Measurements from ENCODE around the gene SOBP.

SOBP gene

GRCh38 chr6:107594736-107595135 lies 104.8 kb downstream of the SOBP start:
- H3K9me3 ChIP-seq (ENCODE audit: control insufficient read depth in 1 of 2, low read length in 2 of 2) = no peaks in the 10 kb centered on the region
- H3K27ac ChIP-seq (ENCODE audit: low read depth, low read length) = no peak overlapping the region
- H3K27me3 ChIP-seq (ENCODE audit: control insufficient read depth in 1 of 2, insufficient read depth in 2 of 2, low read length in 2 of 2) = no peaks in the 10 kb centered on the region
- no peak overlapping the region for H3K9ac ChIP-seq (ENCODE audit: low read depth in 1 of 2, low read length in 2 of 2)
- no peak overlapping the region for H3K4me3 ChIP-seq (ENCODE audit: low read depth in 1 of 2, low read length in 2 of 2)
- H3K36me3 ChIP-seq (ENCODE audit: control insufficient read depth in 1 of 2, insufficient read depth in 2 of 2, low read length in 2 of 2) = no peaks in the 10 kb centered on the region
- peaks cover 0 to 9% of the 10 kb centered on the region in 2 donors for H3K4me1 ChIP-seq (ENCODE audit: control insufficient read depth in 1 of 2, insufficient read depth in 2 of 2, low read length in 2 of 2)

- no peak overlapping the region for H3K9ac ChIP-seq (ENCODE audit: low read depth in 1 of 2, low read length in 2 of 2)
- no peaks in the 10 kb centered on the region for H3K9me3 ChIP-seq (ENCODE audit: control insufficient read depth in 1 of 2, low read length in 2 of 2)
- H3K4me3 ChIP-seq (ENCODE audit: low read depth in 1 of 2, low read length in 2 of 2) = no peak overlapping the region
- H3K36me3 ChIP-seq (ENCODE audit: control insufficient read depth in 1 of 2, insufficient read depth in 2 of 2, low read length in 2 of 2) = no peaks in the 10 kb centered on the region
- H3K27me3 ChIP-seq (ENCODE audit: control insufficient read depth in 1 of 2, insufficient read depth in 2 of 2, low read length in 2 of 2) = no peaks in the 10 kb centered on the region
- H3K4me1 ChIP-seq (ENCODE audit: control insufficient read depth in 1 of 2, insufficient read depth in 2 of 2, low read length in 2 of 2) = peaks cover 0 to 7% of the 10 kb centered on the region in 2 donors
- no peak overlapping the region for H3K27ac ChIP-seq (ENCODE audit: low read depth, low read length)
Observed at GRCh38 chr6:107598091-107598490, 108.2 kb downstream of the SOBP start.

GRCh38 chr6:107599043-107599442 lies 109.1 kb downstream of the SOBP start:
- no peaks in the 10 kb centered on the region for H3K9me3 ChIP-seq (ENCODE audit: control insufficient read depth in 1 of 2, low read length in 2 of 2)

DNA sequence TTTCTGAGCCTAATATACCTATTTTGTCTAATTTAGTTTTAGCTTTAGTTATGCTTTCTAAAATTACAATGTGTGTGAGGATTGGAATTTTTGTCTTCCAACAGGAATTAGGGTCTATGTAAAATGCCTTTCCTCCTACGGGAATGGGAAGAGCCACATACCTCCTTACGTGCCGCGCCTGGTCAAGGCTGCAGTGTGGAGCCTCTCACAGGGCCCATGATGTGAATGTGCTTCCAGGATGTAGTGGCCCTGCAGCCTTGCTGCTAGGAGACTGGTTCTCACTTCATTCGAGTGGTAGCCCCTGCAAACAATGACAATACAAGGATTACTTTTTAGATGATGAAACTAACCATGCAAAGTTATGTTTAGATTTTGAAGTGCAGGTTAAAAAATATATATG lies 110.2 kb downstream of the SOBP start:
- Histone ChIP-seq H3K36me3 (ENCODE audit: control insufficient read depth in 1 of 2, insufficient read depth in 2 of 2, low read length in 2 of 2) (no peaks in the 10 kb centered on the region), H3K9me3 (ENCODE audit: control insufficient read depth in 1 of 2, low read length in 2 of 2) (no peaks in the 10 kb centered on the region), H3K27ac (ENCODE audit: low read depth, low read length) (no peak overlapping the region), H3K4me3 (ENCODE audit: low read depth in 1 of 2, low read length in 2 of 2) (no peak overlapping the region), H3K27me3 (ENCODE audit: control insufficient read depth in 1 of 2, insufficient read depth in 2 of 2, low read length in 2 of 2) (no peaks in the 10 kb centered on the region), H3K9ac (ENCODE audit: low read depth in 1 of 2, low read length in 2 of 2) (no peak overlapping the region), H3K4me1 (ENCODE audit: control insufficient read depth in 1 of 2, insufficient read depth in 2 of 2, low read length in 2 of 2) (peaks cover 0 to 7% of the 10 kb centered on the region in 2 donors)

More at GRCh38 chr6:107599043-107599442, 109.1 kb downstream of the SOBP start:
- Histone ChIP-seq H3K27ac (ENCODE audit: low read depth, low read length) (no peak overlapping the region), H3K9ac (ENCODE audit: low read depth in 1 of 2, low read length in 2 of 2) (no peak overlapping the region), H3K36me3 (ENCODE audit: control insufficient read depth in 1 of 2, insufficient read depth in 2 of 2, low read length in 2 of 2) (no peaks in the 10 kb centered on the region), H3K4me1 (ENCODE audit: control insufficient read depth in 1 of 2, insufficient read depth in 2 of 2, low read length in 2 of 2) (peaks cover 0 to 7% of the 10 kb centered on the region in 2 donors), H3K27me3 (ENCODE audit: control insufficient read depth in 1 of 2, insufficient read depth in 2 of 2, low read length in 2 of 2) (no peaks in the 10 kb centered on the region), H3K4me3 (ENCODE audit: low read depth in 1 of 2, low read length in 2 of 2) (no peak overlapping the region)

DNA sequence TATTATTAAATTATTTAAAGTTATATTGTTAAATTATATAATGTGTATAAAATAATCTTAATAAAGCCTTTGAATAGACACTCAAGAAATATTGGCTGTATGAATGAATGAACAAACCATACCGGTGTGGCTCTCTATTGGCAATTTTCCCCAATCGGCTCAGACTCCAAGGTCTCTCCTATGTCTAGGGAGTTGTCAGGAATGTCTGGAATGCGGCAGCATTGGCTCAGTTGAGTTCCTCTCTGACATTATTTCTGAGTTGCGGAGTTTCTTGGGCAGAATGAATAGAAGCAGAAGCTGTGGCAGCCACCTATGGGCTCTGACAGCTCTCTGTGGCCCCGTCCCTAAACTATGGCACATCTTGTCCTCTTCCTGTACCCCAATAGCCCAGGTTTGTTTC lies 111.0 kb downstream of the SOBP start:
- Histone ChIP-seq H3K36me3 (ENCODE audit: control insufficient read depth in 1 of 2, insufficient read depth in 2 of 2, low read length in 2 of 2) (no peaks in the 10 kb centered on the region), H3K27me3 (ENCODE audit: control insufficient read depth in 1 of 2, insufficient read depth in 2 of 2, low read length in 2 of 2) (no peaks in the 10 kb centered on the region), H3K9ac (ENCODE audit: low read depth in 1 of 2, low read length in 2 of 2) (no peak overlapping the region), H3K4me3 (ENCODE audit: low read depth in 1 of 2, low read length in 2 of 2) (no peak overlapping the region), H3K27ac (ENCODE audit: low read depth, low read length) (no peak overlapping the region), H3K9me3 (ENCODE audit: control insufficient read depth in 1 of 2, low read length in 2 of 2) (no peaks in the 10 kb centered on the region), H3K4me1 (ENCODE audit: control insufficient read depth in 1 of 2, insufficient read depth in 2 of 2, low read length in 2 of 2) (peaks cover 0 to 7% of the 10 kb centered on the region in 2 donors)

- H3K27ac ChIP-seq (ENCODE audit: low read depth, low read length) = no peak overlapping the region
- no peaks in the 10 kb centered on the region for H3K9me3 ChIP-seq (ENCODE audit: control insufficient read depth in 1 of 2, low read length in 2 of 2)
- no peaks in the 10 kb centered on the region for H3K27me3 ChIP-seq (ENCODE audit: control insufficient read depth in 1 of 2, insufficient read depth in 2 of 2, low read length in 2 of 2)
- H3K4me3 ChIP-seq (ENCODE audit: low read depth in 1 of 2, low read length in 2 of 2) = no peak overlapping the region
- no peak overlapping the region for H3K9ac ChIP-seq (ENCODE audit: low read depth in 1 of 2, low read length in 2 of 2)
- H3K36me3 ChIP-seq (ENCODE audit: control insufficient read depth in 1 of 2, insufficient read depth in 2 of 2, low read length in 2 of 2) = no peaks in the 10 kb centered on the region
- H3K4me1 ChIP-seq (ENCODE audit: control insufficient read depth in 1 of 2, insufficient read depth in 2 of 2, low read length in 2 of 2) = peaks cover 0 to 7% of the 10 kb centered on the region in 2 donors
Observed at GRCh38 chr6:107601406-107601805, 111.5 kb downstream of the SOBP start.

- Histone ChIP-seq H3K4me3 (ENCODE audit: low read depth in 1 of 2, low read length in 2 of 2) (no peak overlapping the region), H3K27ac (ENCODE audit: low read depth, low read length) (no peak overlapping the region), H3K9me3 (ENCODE audit: control insufficient read depth in 1 of 2, low read length in 2 of 2) (no peaks in the 10 kb centered on the region), H3K4me1 (ENCODE audit: control insufficient read depth in 1 of 2, insufficient read depth in 2 of 2, low read length in 2 of 2) (peaks cover 6 to 7% of the 10 kb centered on the region in 2 donors), H3K9ac (ENCODE audit: low read depth in 1 of 2, low read length in 2 of 2) (no peak overlapping the region), H3K36me3 (ENCODE audit: control insufficient read depth in 1 of 2, insufficient read depth in 2 of 2, low read length in 2 of 2) (no peaks in the 10 kb centered on the region), H3K27me3 (ENCODE audit: control insufficient read depth in 1 of 2, insufficient read depth in 2 of 2, low read length in 2 of 2) (no peaks in the 10 kb centered on the region)
Observed at GRCh38 chr6:107602321-107603005, 112.5 kb downstream of the SOBP start.

DNA sequence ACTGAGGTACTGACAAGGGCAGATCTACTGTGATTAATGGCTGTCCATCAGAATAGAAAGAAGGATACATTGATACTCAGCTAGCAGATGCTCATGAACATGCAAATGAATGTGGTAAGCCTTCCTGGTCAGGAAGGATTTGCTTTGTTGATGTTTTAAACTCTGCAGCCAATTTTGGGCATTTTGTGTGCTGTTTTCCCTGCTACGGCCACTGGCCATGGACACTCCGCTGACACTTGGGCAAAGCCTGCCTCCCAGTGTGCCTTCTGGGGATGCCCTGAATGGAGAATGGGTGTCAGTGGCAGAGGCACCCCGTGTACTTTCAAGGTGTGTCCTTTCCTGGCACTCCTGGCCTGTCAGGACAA lies 113.1 kb downstream of the SOBP start:
- no peak overlapping the region for H3K27ac ChIP-seq (ENCODE audit: low read depth, low read length)
- H3K9ac ChIP-seq (ENCODE audit: low read depth in 1 of 2, low read length in 2 of 2) = no peak overlapping the region
- no peaks in the 10 kb centered on the region for H3K36me3 ChIP-seq (ENCODE audit: control insufficient read depth in 1 of 2, insufficient read depth in 2 of 2, low read length in 2 of 2)
- no peaks in the 10 kb centered on the region for H3K9me3 ChIP-seq (ENCODE audit: control insufficient read depth in 1 of 2, low read length in 2 of 2)
- H3K4me3 ChIP-seq (ENCODE audit: low read depth in 1 of 2, low read length in 2 of 2) = no peak overlapping the region
- H3K4me1 ChIP-seq (ENCODE audit: control insufficient read depth in 1 of 2, insufficient read depth in 2 of 2, low read length in 2 of 2) = peaks cover 6 to 7% of the 10 kb centered on the region in 2 donors
- H3K27me3 ChIP-seq (ENCODE audit: control insufficient read depth in 1 of 2, insufficient read depth in 2 of 2, low read length in 2 of 2) = no peaks in the 10 kb centered on the region

DNA sequence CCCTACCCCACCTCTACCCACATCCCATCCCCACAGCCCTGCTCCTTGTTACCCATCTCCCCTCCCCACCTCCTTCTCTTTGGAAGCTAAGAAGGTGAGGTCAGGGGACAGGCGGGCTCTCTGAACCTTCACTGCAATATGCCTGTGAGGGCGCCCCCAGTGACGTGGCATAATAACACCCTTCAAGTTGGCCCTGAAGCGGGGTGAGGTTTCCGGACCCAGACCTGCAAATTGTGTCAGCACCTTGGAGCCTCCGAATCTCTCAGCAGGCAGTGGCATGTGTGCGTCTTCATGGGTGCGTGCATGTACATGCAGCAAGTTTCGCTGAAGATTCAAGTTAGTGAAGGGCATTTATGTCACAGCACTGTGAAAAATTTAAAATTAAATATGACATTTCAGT lies 114.6 kb downstream of the SOBP start:
- H3K27me3 ChIP-seq (ENCODE audit: control insufficient read depth in 1 of 2, insufficient read depth in 2 of 2, low read length in 2 of 2) = no peaks in the 10 kb centered on the region
- H3K9me3 ChIP-seq (ENCODE audit: control insufficient read depth in 1 of 2, low read length in 2 of 2) = no peaks in the 10 kb centered on the region
- H3K4me1 ChIP-seq (ENCODE audit: control insufficient read depth in 1 of 2, insufficient read depth in 2 of 2, low read length in 2 of 2) = peaks cover 6 to 7% of the 10 kb centered on the region in 2 donors
- H3K36me3 ChIP-seq (ENCODE audit: control insufficient read depth in 1 of 2, insufficient read depth in 2 of 2, low read length in 2 of 2) = no peaks in the 10 kb centered on the region
- H3K4me3 ChIP-seq (ENCODE audit: low read depth in 1 of 2, low read length in 2 of 2) = no peak overlapping the region
- H3K9ac ChIP-seq (ENCODE audit: low read depth in 1 of 2, low read length in 2 of 2) = no peak overlapping the region
- H3K27ac ChIP-seq (ENCODE audit: low read depth, low read length) = no peak overlapping the region

GRCh38 chr6:107606407-107606806 lies 116.5 kb downstream of the SOBP start:
- Histone ChIP-seq H3K4me3 (ENCODE audit: low read depth in 1 of 2, low read length in 2 of 2) (no peak overlapping the region), H3K27me3 (ENCODE audit: control insufficient read depth in 1 of 2, insufficient read depth in 2 of 2, low read length in 2 of 2) (no peaks in the 10 kb centered on the region), H3K4me1 (ENCODE audit: control insufficient read depth in 1 of 2, insufficient read depth in 2 of 2, low read length in 2 of 2) (peaks cover 1 to 6% of the 10 kb centered on the region in 2 donors), H3K9me3 (ENCODE audit: control insufficient read depth in 1 of 2, low read length in 2 of 2) (no peaks in the 10 kb centered on the region), H3K27ac (ENCODE audit: low read depth, low read length) (no peak overlapping the region), H3K36me3 (ENCODE audit: control insufficient read depth in 1 of 2, insufficient read depth in 2 of 2, low read length in 2 of 2) (no peaks in the 10 kb centered on the region), H3K9ac (ENCODE audit: low read depth in 1 of 2, low read length in 2 of 2) (no peak overlapping the region)

Measured in duodenal mucosa (tissue), 2 donors.